G401 (cell line): ENCODE measurements around the gene MLF1. TPM values are rescaled to one million over a fixed set of nuclear protein-coding genes. Genes with fewer than 3 reads are reported as not detected.
A peak's percentile ranks its signal among the peaks of the same experiment; 100 is the strongest.
"Not testable (repeated sequence)": the region's sequence is repeated elsewhere in the genome, so short reads cannot be mapped to it uniquely, and the experiment has no call there.

Experiments
- DNase-seq: peaks from one replicate; pipeline ENCODE4 v3.0.0-alpha.2; 2015; ENCODE audit warnings: low spot score
- in situ Hi-C: cut with HindIII; loops from 2 replicates; pipeline ENCODE4 v1.10.0; 2016; ENCODE audit warnings: low sequenced_read_pairs, mixed read lengths
- total RNA-seq: library from RNA; depleted of rRNA; stranded (reverse); fragments of >200 nt; shearing (Covaris generic); gene quantifications from 2 replicates; pipeline ENCODE4 v1.2.3, GENCODE V29; 2014; rRNA removed

Gene MLF1
- total RNA-seq: 58.3 and 91.5 TPM in 2 replicates

GRCh38 chr3:158570999-158571702 is at the start of gene MLF1:
TSS of gene MLF1 (plus strand) at chr3:158571194. CDS start at chr3:158571301, 107 bp downstream.
- peak; percentile 96 for DNase-seq
- in situ Hi-C loops: no loop called here

GRCh38 chr3:158522221-158523136 is 48.5 kb upstream of the MLF1 start:
- in situ Hi-C loops: no loop called here
- no peak for DNase-seq

- in situ Hi-C loops: no loop called here
- no peak for DNase-seq
Observed at GRCh38 chr3:158528076-158528674, 42.8 kb upstream of the MLF1 start.

GRCh38 chr3:158531334-158531733 is 39.7 kb upstream of the MLF1 start:
- peak; percentile 5 for DNase-seq
- in situ Hi-C loops: no loop called here

- in situ Hi-C loops: no loop called here
- DNase-seq: peak; percentile 41
Observed at GRCh38 chr3:158532099-158532734, 38.8 kb upstream of the MLF1 start.

- in situ Hi-C loops: no loop called here
Observed at GRCh38 chr3:158535918-158536317, 35.1 kb upstream of the MLF1 start.

GRCh38 chr3:158539414-158540014 is 31.5 kb upstream of the MLF1 start:
- peak; percentile 34 for DNase-seq
- in situ Hi-C loops: no loop called here

More at GRCh38 chr3:158535918-158536317, 35.1 kb upstream of the MLF1 start:
- DNase-seq: no peak

GRCh38 chr3:158540066-158540465 is 30.9 kb upstream of the MLF1 start:
- in situ Hi-C loops: no loop called here
- no peak for DNase-seq

- in situ Hi-C loops: no loop called here
- DNase-seq: no peak
Observed at GRCh38 chr3:158548691-158549090, 22.3 kb upstream of the MLF1 start.

- in situ Hi-C loops, DNase-seq: not testable (repeated sequence)
Observed at GRCh38 chr3:158549938-158550337, 21.1 kb upstream of the MLF1 start.

GRCh38 chr3:158552124-158552523 is 18.9 kb upstream of the MLF1 start:
- in situ Hi-C loops: no loop called here
- no peak for DNase-seq

GRCh38 chr3:158559504-158559903 is 11.5 kb upstream of the MLF1 start:
- DNase-seq: no peak
- in situ Hi-C loops: no loop called here

- DNase-seq: no peak
- in situ Hi-C loops: no loop called here
Observed at GRCh38 chr3:158560979-158561378, 10.0 kb upstream of the MLF1 start.

GRCh38 chr3:158562674-158563073 is 8.3 kb upstream of the MLF1 start:
- in situ Hi-C loops: no loop called here
- DNase-seq: no peak

GRCh38 chr3:158563076-158563475 is 7.9 kb upstream of the MLF1 start:
- in situ Hi-C loops: no loop called here
- no peak for DNase-seq

GRCh38 chr3:158565076-158565475 is 5.9 kb upstream of the MLF1 start:
- in situ Hi-C loops: no loop called here
- no peak for DNase-seq

- no peak for DNase-seq
- in situ Hi-C loops: no loop called here
Observed at GRCh38 chr3:158568784-158569183, 2.2 kb upstream of the MLF1 start.

GRCh38 chr3:158569794-158570193 is 1.2 kb upstream of the MLF1 start:
- in situ Hi-C loops: no loop called here
- DNase-seq: no peak
